Non-pigmented ciliary epithelial cell (primary cell): Measurements from ENCODE around the gene CCDC107.
"Not testable (repeated sequence)": the region's sequence is repeated elsewhere in the genome, so short reads cannot be mapped to it uniquely, and the experiment has no call there.

Source experiments
- DNase-seq: peaks from one replicate; pipeline ENCODE4 v3.0.0-alpha.2; 2010; ENCODE audit warnings: low read depth

Gene CCDC107

GRCh38 chr9:35638751-35639150 is 19.3 kb upstream of the CCDC107 start:
- not testable (repeated sequence) for DNase-seq

- DNase-seq, result not testable (repeated sequence)
Observed at GRCh38 chr9:35639225-35639624, 18.9 kb upstream of the CCDC107 start.

DNA sequence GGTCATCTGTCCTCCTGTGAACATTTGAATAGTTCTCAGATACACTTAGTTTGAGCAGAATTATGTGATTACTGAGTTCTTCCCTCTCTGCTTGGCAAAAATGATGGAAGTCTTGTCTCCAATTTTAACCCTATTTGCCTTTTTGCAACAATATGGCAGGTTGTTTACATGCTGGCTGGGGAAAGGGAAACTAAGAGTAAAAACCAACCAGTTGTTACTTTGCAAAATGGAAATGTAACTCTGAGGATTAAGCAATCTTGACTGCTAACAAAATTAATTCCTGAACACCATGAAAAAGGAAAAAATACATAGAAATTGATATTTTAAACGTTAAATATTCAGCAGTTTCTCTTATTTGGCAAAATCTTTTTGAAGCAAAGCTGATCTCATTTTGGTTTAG is 18.5 kb upstream of the CCDC107 start:
- DNase-seq, result no peak

GRCh38 chr9:35640431-35640830 is 17.7 kb upstream of the CCDC107 start:
- not testable (repeated sequence) for DNase-seq

GRCh38 chr9:35641478-35641877 is 16.6 kb upstream of the CCDC107 start:
- DNase-seq, result not testable (repeated sequence)

GRCh38 chr9:35643046-35643445 is 15.0 kb upstream of the CCDC107 start:
- DNase-seq, result no peak

DNA sequence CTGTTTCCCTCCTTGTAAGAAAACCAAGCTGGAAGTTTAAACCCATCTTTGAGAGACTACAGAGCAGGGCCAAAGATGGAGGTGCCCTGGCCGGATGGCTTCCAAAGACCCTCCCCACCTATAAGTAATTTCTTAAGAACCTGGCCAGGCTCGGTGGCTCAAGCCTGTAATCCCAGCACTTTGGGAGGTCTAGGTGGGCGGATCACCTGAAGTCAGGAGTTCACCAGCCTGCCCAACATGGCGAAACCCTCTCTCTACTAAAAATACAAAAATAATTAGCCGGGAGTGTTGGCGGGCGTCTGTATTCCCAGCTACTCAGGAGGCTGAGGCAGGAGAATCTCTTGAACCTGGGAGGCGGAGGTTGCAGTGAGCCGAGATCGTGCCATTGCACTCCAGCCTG is 12.4 kb upstream of the CCDC107 start:
- not testable (repeated sequence) for DNase-seq

DNA sequence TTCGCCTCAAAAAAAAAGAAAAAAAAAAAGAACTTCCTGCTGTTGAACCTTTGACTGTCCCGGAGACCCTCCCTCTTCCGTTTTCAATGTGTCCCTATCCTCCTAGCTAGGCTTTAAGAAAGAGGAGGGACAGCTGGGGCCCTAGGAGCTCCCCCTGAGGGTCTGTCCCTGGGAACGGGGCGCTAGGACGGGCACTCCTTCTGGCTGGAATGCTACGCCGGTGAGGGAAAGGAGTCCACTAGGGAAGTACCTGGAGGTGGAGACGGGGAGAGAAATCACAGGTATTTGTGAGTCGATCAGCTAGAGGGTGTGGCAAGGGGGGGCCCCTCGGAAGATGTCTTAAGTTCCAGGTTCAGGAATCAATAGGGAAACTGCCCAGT is 11.9 kb upstream of the CCDC107 start:
- no peak for DNase-seq

DNA sequence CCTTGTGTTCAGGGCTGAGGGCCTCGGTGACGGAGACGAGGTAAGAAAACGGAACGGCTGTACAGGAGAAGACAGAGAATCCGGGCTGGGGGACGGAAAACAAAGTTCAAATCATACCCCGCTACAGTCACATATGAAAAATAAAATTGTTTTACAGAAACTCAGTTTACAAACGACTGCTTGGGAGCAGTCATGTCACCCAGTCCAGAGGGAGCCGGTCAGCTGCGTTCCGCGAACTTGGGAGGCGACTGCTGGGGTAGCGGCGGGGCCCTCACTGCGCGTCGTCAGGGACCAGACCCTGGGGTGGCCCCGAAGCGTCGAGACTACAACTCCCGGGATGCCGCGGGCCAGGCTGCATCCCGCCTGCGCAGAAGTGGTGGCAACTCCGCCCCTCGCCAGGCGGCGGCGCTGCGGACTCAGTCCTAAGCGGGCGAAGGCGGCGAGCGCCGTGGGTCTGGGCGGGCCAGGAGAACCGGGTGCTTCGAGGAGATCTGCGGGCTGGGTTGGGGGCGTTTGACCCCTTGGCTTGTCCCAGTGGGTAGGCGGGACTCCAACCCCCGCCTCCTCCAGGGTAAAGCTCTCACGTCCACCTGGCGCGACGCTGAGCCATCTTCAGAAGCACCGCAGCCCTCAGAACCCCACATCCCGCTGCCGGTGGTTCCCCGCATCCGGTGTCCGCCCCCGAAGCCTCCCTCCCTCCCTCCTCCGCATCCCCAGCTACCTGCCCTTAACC is 11.4 kb upstream of the CCDC107 start:
- DNase-seq, result peak; percentile 34

DNA sequence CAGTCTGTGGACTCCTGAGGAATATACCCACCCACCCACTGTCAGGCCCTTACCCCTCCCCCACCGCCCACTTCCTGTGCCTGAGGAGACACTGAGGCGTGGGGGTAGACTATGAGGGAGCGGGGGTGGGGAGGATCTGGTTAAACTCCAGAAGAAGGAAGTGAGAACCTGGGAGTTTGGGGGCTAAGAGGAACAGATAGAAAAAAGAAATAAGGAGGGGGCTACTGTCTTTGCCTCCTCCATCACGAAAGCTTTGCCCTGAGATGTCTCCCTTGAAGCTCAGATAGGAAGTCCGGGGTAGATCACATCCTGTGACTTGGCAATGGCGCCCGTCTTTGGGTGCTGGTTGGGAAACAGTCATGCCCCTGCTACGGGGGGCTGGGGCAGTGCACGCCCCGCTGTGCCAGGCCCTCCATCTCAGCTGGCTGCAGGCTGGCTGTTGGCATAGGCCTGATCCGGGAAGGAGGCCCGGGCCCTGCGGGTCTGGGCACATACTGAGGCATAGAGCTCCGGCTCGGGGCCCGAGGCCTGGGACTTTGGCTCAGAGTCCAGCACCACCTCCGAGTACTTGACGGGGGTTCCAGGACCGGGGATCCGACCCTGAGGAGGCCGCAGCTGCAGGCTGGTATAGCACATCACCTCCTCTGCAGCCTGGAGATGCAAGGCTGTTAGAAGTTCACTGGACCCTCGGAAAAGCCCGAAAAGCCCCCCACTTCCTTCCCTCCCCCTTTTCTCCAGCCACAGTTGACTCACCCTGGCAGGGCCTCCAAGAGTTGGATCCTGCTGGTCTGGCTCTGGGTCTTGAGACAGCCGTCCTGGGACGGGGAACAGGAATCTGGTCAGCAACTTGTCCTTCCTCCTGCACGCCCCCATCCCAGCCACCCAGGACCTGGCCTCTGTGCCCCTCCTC is 8.4 kb upstream of the CCDC107 start:
- no peak for DNase-seq

DNA sequence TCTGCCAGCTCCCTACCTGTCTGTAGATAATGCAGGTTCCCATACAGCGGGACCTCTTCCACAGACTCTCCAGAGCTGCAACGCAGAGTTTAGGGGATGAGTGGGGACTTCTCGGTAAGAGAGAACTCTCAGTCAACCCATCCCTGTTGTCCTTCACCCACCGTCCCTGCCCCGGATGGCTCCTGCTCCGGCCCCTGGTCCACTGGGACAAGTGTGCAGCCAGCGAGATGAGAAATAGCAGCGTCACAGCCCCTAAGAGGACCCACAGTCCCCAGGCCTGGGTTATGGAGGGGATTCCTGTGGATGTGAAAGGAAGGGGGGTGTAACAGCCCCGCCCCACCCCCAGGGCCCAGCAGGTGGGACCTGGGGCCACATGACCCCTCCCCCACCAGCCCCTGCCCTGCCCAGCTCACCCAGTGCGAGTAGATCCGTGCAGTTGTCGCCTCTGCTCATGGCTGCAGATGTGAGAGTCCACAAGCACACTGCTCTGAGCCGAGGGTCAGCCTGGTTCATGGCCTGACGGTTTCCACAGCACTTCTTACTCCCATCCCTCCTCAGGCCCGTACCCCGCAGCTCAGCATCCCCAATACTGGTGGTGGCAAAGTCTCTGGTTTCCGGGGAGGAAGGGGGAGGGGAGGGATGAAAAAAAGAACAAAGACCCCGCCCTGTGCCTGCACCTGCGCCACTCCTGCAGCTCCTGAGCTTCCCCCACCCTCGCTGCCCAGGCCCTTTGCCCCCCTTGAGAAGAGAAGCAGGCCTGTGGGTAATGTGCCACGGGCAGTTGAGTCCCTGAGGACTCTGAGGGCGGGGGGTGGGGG is 7.5 kb upstream of the CCDC107 start, which contains the start of gene SIT1:
TSS of gene SIT1 (minus strand) at position 591 of the 818 bp plus-strand sequence. CDS start at position 513, 78 bp downstream.
- no peak for DNase-seq

DNA sequence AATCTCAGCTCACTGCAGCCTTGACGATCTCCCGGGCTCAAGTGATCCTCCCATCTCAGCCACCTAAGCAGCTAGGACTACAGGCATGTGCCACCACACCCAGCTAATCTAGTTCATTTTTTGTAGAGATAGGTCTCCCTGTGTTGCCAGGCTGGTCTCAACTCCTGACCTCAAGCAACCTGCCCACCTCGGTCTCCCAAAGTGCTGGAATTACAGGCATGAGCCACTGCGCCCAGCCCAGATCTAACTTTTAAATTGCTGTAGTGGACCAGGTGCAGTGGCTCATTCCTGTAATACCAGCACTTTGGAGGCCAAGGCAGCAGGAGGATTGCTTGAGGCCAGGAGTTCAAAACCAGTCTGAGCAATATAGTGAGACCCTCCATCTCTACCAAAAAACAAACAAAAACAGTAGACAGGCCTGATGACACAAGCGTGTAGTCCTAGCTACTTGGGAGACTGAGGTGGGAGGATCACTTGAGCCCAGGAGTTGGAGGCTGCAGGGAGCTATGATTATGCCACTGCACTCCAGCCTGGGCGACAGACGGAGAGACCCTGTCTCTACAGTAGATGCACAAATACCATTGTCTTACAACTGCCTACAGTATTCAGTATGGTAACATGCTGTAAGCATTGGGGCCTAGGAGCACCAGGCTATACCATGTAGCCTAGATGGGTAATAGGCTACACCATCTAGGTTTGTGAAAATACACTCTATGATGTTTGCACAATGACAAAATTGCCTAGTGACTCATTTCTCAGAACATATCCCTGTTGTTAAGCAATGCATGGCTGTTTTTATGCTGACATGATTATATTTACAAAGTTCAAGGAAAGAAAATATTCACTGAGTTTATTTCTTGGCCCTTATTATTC is 5.9 kb upstream of the CCDC107 start:
- DNase-seq, result no peak

GRCh38 chr9:35652829-35653209 is 5.3 kb upstream of the CCDC107 start:
- DNase-seq, result no peak

- DNase-seq, result no peak
Observed at GRCh38 chr9:35653611-35654010, 4.5 kb upstream of the CCDC107 start.

DNA sequence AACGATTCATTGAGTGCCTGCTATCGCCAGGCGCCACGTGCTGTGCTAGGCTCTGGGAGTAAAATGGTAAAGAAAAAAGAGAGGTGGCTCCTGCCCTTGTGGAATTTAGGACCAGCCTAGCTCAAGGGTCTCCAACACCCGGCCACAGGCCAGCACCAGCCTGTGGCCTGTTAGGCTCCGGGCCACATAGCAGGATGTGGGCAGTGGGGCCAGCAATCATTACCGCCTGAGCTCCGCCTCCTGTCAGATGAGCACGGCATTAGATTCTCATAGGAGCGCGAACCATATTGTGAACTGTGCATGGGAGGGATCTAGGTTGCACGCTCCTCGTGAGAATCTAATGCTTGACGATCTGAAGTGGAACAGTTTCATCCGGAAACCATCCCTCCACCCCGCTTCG is 1.7 kb upstream of the CCDC107 start:
- DNase-seq, result no peak

DNA sequence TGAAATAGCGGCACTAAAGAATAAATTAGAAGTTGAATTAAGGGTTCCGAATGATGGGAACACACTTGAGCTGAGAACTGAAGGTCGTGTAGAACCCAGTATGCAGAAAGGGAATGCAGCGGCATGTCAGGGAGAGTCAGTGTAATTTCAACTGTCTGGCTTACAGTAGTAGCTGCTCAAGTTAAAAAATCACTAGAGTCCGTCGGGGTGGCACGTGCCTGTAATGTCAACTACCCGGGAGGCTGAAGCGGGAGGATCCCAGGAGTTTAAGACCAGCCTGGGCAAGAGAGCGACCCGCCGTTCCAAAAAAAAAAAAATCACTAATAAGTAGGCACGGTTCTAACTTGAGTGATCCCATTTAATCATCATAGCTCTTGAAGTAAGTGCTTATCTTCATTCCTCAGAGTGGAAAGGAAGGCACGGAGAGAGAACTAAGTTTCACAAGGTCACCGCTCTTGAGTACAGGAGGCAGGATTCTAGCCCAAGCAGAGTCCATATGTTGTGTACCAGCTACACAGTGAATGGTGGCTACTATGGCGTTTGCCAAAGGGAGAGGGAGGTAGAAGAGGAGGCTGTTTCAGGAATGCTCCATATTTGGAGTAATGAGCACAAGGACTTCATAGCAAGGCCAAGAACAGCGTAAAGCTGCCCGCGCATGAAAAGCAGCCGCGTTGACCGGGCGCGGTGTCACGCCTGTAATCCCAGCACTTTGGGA is 1.1 kb upstream of the CCDC107 start:
- DNase-seq, result no peak

DNA sequence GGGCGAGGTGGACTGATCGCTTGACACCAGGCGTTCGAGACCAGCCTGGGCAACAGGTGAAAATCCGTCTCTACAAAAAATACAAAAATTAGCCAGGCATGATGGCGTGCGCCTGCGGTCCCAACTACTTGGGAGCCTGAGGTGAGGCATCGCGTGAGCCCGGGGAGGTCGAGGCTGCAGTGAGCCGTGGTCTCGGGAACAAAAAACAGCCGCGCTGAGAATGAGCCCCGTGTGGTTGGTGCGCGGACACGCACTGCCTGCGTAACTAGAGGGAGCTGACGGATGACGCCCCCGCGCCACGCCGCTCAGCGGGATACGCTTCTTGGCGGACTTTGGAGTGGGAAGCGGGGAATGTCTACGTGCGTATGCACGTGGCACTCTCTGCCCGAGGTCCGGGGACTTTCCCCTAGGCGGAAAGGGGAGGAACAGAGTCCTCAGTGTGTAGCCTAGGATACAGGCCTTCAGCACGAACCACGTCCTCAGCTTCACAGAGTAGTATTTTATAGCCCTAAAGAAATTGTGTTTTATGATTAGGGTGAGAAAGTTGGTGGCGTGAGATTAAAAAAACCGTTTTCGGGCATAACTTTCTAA is 451 bp upstream of the CCDC107 start, which contains the start of gene RMRP:
TSS of gene RMRP (minus strand) at position 474 of the 591 bp plus-strand sequence.
- peak; percentile 98 for DNase-seq

DNA sequence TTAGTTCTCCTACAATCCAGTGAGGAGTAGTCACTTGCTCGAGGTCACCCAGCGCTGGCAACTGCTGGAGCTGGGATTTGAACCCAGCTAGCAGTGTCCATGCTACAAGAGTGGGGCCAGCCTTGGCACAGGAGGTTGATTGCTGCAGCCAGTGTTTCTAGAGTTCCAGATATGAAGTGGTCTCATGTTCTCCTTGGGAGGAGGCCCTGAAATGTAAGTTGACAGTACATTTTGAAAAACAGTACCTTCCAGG is 802 bp downstream of the CCDC107 start:
- DNase-seq, result no peak

GRCh38 chr9:35659340-35659739 is 1.2 kb downstream of the CCDC107 start:
- DNase-seq, result no peak

DNA sequence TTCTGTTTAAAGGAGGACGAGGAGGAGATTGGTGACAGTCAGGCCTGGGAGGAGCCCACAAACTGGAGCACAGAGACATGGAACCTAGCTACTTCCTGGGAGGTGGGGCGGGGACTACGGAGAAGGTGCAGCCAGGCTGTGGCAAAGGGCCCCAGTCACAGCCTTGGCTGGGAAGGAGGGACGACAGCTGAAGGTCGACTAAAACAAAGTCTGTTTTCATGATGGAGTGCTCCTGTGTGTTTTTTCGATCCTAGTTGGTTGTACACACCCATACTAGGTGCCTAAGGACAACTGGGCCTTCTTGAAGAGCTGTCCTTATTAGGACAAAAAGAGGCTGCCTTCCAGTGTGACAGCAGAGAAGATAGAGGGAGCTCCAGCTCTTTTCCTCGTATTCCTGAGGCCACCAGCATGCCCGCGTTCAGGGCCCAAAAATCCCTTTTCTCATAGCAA is 2.9 kb downstream of the CCDC107 start:
- DNase-seq, result no peak
